ENCODE measurements around the gene PODXL.

PODXL gene

DNA sequence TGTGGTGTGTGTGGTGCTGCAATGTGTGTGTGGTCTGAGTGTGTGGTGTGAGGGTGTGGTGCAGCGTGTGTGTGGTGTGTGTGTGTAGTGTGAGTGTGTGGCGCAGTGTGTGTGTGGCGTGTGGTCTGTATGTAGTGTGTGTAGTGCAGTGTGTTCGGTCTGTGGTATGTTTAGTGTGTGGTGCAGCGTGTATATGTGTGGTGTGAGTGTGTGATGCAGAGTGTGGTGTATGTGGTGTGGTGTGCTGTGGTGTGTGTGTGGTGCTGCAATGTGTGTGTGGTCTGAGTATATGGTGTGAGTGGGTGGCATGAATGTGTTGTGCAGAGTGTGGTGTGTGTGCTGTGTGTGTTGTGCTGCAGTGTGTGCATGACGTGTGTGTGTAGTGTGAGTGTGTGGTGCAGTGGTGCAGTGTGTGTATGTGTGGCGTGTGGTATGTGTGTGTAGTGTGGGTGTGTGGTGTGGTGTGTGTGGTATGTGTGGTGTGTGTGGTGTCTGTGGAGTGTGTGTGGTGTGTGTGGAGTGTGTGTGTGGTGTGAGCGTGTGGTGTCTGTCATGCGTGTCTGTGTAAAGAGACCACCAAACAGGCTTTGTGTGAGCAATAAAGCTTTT is 31.0 kb upstream of the PODXL start:
- TF ChIP-seq, protein P1, sequence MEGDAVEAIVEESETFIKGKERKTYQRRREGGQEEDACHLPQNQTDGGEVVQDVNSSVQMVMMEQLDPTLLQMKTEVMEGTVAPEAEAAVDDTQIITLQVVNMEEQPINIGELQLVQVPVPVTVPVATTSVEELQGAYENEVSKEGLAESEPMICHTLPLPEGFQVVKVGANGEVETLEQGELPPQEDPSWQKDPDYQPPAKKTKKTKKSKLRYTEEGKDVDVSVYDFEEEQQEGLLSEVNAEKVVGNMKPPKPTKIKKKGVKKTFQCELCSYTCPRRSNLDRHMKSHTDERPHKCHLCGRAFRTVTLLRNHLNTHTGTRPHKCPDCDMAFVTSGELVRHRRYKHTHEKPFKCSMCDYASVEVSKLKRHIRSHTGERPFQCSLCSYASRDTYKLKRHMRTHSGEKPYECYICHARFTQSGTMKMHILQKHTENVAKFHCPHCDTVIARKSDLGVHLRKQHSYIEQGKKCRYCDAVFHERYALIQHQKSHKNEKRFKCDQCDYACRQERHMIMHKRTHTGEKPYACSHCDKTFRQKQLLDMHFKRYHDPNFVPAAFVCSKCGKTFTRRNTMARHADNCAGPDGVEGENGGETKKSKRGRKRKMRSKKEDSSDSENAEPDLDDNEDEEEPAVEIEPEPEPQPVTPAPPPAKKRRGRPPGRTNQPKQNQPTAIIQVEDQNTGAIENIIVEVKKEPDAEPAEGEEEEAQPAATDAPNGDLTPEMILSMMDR (IDR thresholded peaks at IDR 0.05; ENCODE audit: insufficient read depth, low read length, missing control alignments): no peak
- POLR2A ChIA-PET: no interaction called here
- no peak overlapping the region for H3K4me3 ChIP-seq (ENCODE audit: low read depth, low read length)
- DNase-seq (ENCODE audit: low read depth, low spot score): no peak
- CTCF ChIA-PET: no interaction called here

DNA sequence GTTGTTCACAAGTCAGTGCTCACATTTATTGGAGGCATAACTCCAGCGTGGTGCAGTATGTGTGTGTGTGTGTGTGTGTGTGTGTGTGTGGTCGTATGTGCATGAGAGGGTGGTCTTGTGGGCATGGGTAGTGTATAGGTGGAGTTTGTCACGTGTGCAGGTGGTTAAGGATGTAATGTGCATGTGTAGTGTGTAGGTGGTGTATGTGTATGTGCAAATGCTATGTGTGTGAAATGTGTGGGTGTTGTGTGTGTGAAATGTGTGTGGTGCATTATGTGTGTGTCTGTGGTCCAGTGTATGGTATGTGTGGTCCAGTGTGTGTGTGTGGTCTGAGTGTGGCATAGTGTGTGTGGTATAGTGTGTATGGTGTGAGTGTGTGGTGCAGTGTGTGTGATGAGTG is 30.3 kb upstream of the PODXL start:
- TF ChIP-seq, protein P1 (IDR thresholded peaks at IDR 0.05; ENCODE audit: insufficient read depth, low read length, missing control alignments): no peak
- DNase-seq (ENCODE audit: low read depth, low spot score): no peak
- ChIA-PET POLR2A (no interaction called here), CTCF (interaction anchor here (1.7 kb wide), 1 partner anchor 29 kb away, joined by 4 read pairs; no protein-coding TSS in a partner anchor)
- no peak overlapping the region for H3K4me3 ChIP-seq (ENCODE audit: low read depth, low read length)

DNA sequence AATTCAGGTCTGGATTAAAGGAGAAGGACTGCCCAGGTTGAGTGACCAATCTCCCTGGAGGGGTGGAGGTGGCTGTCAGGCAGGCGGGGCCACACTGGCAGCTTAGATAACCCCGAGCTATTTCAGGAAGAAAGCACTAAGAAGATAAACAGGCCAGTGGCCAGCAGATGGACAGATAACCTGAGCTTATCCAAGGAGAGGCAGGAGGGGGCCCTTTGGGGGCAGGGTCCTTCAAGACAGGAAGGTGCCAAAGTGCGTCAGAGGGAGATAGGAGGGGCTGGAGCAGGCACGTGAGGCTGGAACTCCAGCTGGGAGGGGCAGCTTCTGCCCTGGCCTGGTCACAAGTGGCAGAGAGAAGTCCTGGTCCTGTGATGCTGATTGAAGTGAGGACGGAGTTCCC is 29.8 kb upstream of the PODXL start:
- POLR2A ChIA-PET: no interaction called here
- no peak overlapping the region for H3K4me3 ChIP-seq (ENCODE audit: low read depth, low read length)
- no peak for DNase-seq (ENCODE audit: low read depth, low spot score)
- TF ChIP-seq, protein P1 (IDR thresholded peaks at IDR 0.05; ENCODE audit: insufficient read depth, low read length, missing control alignments): no peak
- CTCF ChIA-PET: interaction anchor here (0.9 to 1.7 kb wide), 4 partner anchors 12 to 69 kb away, joined by 3 to 4 read pairs (median 4); no protein-coding TSS in a partner anchor

DNA sequence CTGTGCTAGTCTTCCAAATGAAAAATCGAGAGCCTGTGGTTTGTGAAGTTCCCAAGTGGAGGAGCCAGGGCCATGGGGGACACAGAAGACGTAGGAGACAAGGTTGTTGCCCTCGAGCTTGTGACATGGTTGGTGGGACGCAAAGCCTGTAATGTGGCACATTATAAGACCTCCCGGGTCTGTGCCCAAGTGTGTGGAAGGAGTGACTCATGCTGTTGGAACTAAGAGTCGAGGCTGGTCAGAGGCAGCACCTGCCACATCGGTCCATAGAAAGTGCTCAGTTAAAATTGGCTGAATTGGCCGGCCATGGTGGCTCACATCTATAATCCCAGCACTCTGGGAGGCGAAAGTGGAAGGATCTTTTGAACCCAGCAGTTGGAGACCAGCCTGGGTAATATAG is 27.0 kb upstream of the PODXL start:
- no peak overlapping the region for H3K4me3 ChIP-seq (ENCODE audit: low read depth, low read length)
- CTCF ChIA-PET: no interaction called here
- TF ChIP-seq, protein P1 (IDR thresholded peaks at IDR 0.05; ENCODE audit: insufficient read depth, low read length, missing control alignments): no peak
- no peak for DNase-seq (ENCODE audit: low read depth, low spot score)
- POLR2A ChIA-PET: no interaction called here

DNA sequence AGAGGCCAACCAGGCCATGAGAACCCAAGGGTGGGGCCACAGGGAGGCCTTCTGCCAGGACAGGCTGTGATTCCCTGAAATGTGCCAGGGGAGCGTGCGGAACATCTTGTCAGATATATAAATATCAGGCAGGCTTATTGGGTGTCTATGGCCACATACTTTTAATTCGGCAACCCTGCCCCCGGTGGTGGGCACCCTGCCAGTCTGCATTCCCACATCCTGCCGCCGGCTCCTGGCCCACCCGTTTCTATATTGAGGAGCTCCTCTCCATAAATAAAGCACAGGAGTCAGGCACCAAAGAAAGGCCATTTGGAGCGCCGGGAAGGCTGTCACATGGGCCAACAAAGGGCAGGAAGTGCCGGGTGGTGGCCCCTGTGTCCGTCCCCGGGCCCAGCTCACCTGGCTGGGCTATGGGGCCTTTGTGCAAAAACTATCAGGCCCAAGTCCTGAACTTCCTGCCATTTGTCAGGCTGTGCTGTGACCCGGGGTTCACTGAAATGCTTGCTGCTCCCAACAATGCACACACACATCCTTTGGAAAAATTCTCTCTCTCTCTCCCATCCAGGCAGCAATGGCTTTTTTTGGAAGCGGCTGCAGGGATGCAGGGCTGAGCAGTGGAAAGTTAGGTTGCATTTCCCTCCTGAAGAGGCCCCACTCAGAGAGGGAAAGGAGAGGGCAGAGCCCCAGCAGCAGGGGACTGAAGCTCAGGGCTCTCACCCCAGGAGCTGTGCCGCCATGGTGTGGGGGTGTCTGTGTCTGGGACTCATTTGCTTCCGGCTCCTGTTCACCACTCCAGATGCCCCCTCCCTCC is 25.0 kb upstream of the PODXL start:
- no peak overlapping the region for H3K4me3 ChIP-seq (ENCODE audit: low read depth, low read length)
- DNase-seq (ENCODE audit: low read depth, low spot score): no peak
- ChIA-PET CTCF (no interaction called here), POLR2A (no interaction called here)
- TF ChIP-seq, protein P1 (IDR thresholded peaks at IDR 0.05; ENCODE audit: insufficient read depth, low read length, missing control alignments): no peak

DNA sequence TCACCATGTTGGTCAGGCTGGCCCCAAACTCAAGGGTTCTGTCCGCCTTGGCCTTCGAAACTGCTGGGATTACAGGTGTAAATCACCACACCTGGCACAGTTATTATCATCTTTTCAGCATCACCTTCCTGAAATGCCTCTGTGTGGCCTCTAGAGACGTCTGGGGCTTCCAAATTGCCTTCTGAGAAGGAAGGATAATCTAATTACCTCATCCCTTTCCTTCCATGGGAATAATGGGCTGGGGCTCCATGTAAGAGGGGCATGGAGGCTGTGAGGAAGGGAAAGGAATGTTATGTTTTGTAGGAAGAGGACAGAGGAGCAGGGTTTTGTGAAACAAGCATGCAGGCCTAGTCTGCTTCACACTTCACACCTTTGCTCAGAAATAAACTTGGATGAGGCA is 22.2 kb upstream of the PODXL start:
- no peak for DNase-seq (ENCODE audit: low read depth, low spot score)
- H3K4me3 ChIP-seq (ENCODE audit: low read depth, low read length): no peak overlapping the region
- CTCF ChIA-PET: no interaction called here
- POLR2A ChIA-PET: no interaction called here
- TF ChIP-seq, protein P1 (IDR thresholded peaks at IDR 0.05; ENCODE audit: insufficient read depth, low read length, missing control alignments): no peak
